ENCODE data around the gene SNX24. TPM values are rescaled to one million over a fixed set of nuclear protein-coding genes. Genes with fewer than 3 reads are reported as not detected.
A peak's percentile ranks its signal among the peaks of the same experiment; 100 is the strongest.

SNX24 gene
- total RNA-seq, 1 experiment from 2014 or later = 13.9 TPM

GRCh38 chr5:122844910-122845228 lies 544 bp upstream of the SNX24 start:
- Histone ChIP-seq H2BK5ac (ENCODE audit: insufficient read length, low read length) (no peak overlapping the region), H3K23me2 (ENCODE audit: insufficient read length, low read depth, low read length, poor library complexity, severe bottlenecking) (peaks cover 10% of the 10 kb centered on the region), H4K20me1 (ENCODE audit: control insufficient read depth, insufficient read depth, insufficient read length) (no peaks in the 10 kb centered on the region), H3T11ph (ENCODE audit: low read length) (no peak overlapping the region), H3K9me3 (ENCODE audit: control insufficient read depth, low read depth, low read length) (no peaks in the 10 kb centered on the region), H3K79me2 (ENCODE audit: insufficient read depth, low read length) (no peaks in the 10 kb centered on the region), H3K23ac (ENCODE audit: insufficient read length, low read depth, low read length) (no peak overlapping the region), H2AK5ac (ENCODE audit: insufficient read length, low read length) (no peak overlapping the region), H2BK15ac (ENCODE audit: low read depth, low read length) (no peak overlapping the region), H3K79me1 (ENCODE audit: insufficient read depth, low read depth, low read length, poor library complexity, severe bottlenecking) (no peaks in the 10 kb centered on the region), H4K8ac (replicated peaks; ENCODE audit: insufficient read length, low read depth, low read length) (no peak overlapping the region), H3K14ac (ENCODE audit: insufficient read depth, low read length) (peak overlapping the region; percentile 26; the same call in 1 of the 2 replicates), H3K27me3 (ENCODE audit: insufficient read depth, low read length) (no peaks in the 10 kb centered on the region), H2AFZ (ENCODE audit: low read length) (peak overlapping the region; percentile 9), H2BK12ac (ENCODE audit: insufficient read length, low read depth, low read length) (no peak overlapping the region), H3K9ac (ENCODE audit: extremely low read depth, insufficient read length, low read length) (peak overlapping the region; percentile 65), H3K4me1 (ENCODE audit: insufficient read depth, low read length) (peaks cover 7% of the 10 kb centered on the region), H3K4me2 (ENCODE audit: insufficient read depth, insufficient read length, low read length) (peak overlapping the region; percentile 68), H3K27ac (ENCODE audit: insufficient read length, low read depth, low read length) (no peak overlapping the region), H4K91ac (ENCODE audit: insufficient read length, low read depth, low read length) (no peak overlapping the region), H3K18ac (ENCODE audit: insufficient read length, low read depth, low read length) (peak overlapping the region; percentile 21), H3K56ac (ENCODE audit: insufficient read length, low read depth, low read length) (no peak overlapping the region), H4K5ac (ENCODE audit: insufficient read length, low read depth, low read length) (no peak overlapping the region), H2BK120ac (ENCODE audit: low read depth, low read length, poor library complexity, severe bottlenecking) (no peak overlapping the region), H2BK20ac (ENCODE audit: low read depth, low read length, poor library complexity, severe bottlenecking) (no peak overlapping the region), H3K4ac (ENCODE audit: low read depth, low read length) (no peak overlapping the region)
- Mint-ChIP-seq H3K4me3 (peak overlapping the region; percentile 74 to 88), H3K27ac (peak overlapping the region; percentile 63 to 93 (median 69); a peak in 5 of 7 replicates), H3K36me3 (ENCODE audit: insufficient read depth in 1 of 3, low read depth in 3 of 3) (peaks cover 0 to 3% (median 0%) of the 10 kb centered on the region in 3 experiments; a peak in 1 of 7 replicates), H3K27me3 (ENCODE audit: low read depth) (peaks cover 16% of the 10 kb centered on the region), H3K4me1 (peaks cover 29 to 31% of the 10 kb centered on the region in 2 experiments), H3K9me3 (peaks cover 0 to 3% of the 10 kb centered on the region in 2 experiments; a peak in 2 of 5 replicates)
- no CpG with 5 or more reads among the region's 16 CpGs for WGBS (ENCODE audit: extremely low coverage, insufficient read length, low lambda C conversion rate)
- DNase-seq = no peak
- no peak for TF ChIP-seq CTCF (conservative IDR thresholded peaks at IDR 0.05)
